GM21423 (cell line): ENCODE results near the gene NDUFB2.
"Not testable (repeated sequence)": the region's sequence is repeated elsewhere in the genome, so short reads cannot be mapped to it uniquely, and the experiment has no call there.

Source experiments
- ATAC-seq: cut with Tn5 transposase; IDR thresholded peaks from one replicate; pipeline ENCODE4 v1.9.1; 2021; ENCODE audit warnings: mild to moderate bottlenecking, moderate library complexity; ENCODE audit not compliant: unreplicated experiment

Gene NDUFB2

GRCh38 chr7:140732416-140732815 is 35.9 kb downstream of the NDUFB2 start:
- ATAC-seq, result no peak

- no peak for ATAC-seq
These were observed 37.6 kb downstream of the NDUFB2 start for GRCh38 chr7:140734096-140734495.

- no peak for ATAC-seq
These were observed 38.2 kb downstream of the NDUFB2 start for GRCh38 chr7:140734729-140735128.

GRCh38 chr7:140738280-140738679 is 41.8 kb downstream of the NDUFB2 start:
- no peak for ATAC-seq

- ATAC-seq, result not testable (repeated sequence)
These were observed 46.7 kb downstream of the NDUFB2 start for GRCh38 chr7:140743255-140743654.

GRCh38 chr7:140744005-140744404 is 47.5 kb downstream of the NDUFB2 start:
- no peak for ATAC-seq

- ATAC-seq, result no peak
These were observed 49.0 kb downstream of the NDUFB2 start for GRCh38 chr7:140745266-140746058.

GRCh38 chr7:140746751-140747150 is 50.2 kb downstream of the NDUFB2 start:
- no peak for ATAC-seq

- ATAC-seq, result no peak
These were observed 56.0 kb downstream of the NDUFB2 start for GRCh38 chr7:140752533-140752932.

- no peak for ATAC-seq
These were observed 58.0 kb downstream of the NDUFB2 start for GRCh38 chr7:140754506-140754905.
